ENCODE data around the gene KDM4B.

DNA sequence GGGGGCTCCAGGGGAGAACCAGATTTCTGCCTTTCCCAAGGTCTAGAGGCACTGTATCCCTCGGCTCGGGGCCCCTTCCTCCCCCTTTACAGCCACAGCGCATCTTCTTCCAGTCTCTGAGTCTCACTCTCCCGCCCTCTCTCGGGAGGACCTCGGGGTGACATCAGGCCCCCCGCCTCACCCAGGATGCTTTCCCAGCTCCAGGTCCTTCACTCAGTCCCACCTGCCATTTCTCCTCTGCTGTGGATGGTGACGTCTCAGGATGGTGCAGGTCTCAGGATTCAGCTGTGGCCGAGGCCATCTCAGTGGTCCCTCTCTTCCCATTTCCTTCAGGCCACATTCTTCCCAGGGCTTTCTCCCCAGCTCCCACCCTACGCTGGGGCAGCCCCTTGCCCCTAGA is 13.6 kb upstream of the KDM4B start:
- TF ChIP-seq, protein P1, sequence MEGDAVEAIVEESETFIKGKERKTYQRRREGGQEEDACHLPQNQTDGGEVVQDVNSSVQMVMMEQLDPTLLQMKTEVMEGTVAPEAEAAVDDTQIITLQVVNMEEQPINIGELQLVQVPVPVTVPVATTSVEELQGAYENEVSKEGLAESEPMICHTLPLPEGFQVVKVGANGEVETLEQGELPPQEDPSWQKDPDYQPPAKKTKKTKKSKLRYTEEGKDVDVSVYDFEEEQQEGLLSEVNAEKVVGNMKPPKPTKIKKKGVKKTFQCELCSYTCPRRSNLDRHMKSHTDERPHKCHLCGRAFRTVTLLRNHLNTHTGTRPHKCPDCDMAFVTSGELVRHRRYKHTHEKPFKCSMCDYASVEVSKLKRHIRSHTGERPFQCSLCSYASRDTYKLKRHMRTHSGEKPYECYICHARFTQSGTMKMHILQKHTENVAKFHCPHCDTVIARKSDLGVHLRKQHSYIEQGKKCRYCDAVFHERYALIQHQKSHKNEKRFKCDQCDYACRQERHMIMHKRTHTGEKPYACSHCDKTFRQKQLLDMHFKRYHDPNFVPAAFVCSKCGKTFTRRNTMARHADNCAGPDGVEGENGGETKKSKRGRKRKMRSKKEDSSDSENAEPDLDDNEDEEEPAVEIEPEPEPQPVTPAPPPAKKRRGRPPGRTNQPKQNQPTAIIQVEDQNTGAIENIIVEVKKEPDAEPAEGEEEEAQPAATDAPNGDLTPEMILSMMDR (IDR thresholded peaks at IDR 0.05) = no peak
- no peak for TF ChIP-seq EZH2 (IDR thresholded peaks at IDR 0.05; ENCODE audit: borderline replicate concordance, insufficient read depth, low read depth, low read length, poor library complexity, severe bottlenecking)

All from B cell (primary cell).